ENCODE data around the gene UPF3A.

The UPF3A gene

DNA sequence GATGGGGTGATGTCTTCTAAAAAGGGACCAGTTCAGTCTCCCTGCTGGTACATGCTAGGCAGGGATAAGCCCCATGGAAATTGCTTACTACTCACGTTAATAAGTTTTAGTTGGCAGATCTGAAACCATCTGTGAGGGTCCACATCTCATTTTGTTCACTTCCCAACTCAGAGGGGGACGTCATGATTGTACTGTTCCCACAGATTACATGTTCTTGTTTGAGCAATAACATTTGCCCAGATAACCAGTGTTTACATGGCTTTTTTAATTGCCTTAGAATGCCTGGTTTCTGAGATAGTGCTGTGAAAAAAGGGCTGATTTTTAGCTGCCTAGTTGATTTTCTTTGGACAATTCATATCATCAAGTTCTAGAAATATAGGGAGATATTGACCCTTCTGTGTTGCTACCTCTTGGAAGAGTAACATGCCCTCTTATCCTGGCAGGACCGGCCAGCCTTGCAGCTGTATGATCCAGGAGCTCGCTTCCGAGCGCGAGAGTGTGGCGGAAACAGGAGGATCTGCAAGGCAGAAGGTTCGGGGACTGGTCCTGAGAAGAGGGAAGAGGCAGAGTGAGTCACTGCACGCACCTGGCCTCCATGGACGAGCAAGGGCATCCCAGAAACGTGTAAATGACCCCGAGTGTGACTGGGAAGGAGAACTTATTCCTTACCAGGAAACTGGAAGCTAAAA lies 23.1 kb downstream of the UPF3A start:
- peaks cover 7 to 35% of the 10 kb centered on the region in 2 experiments; a peak in 2 of 3 replicates for H3K36me3 ChIP-seq (ENCODE audit: control insufficient read depth in 2 of 2, insufficient read depth in 1 of 2, low read length in 2 of 2)
- no peaks in the 10 kb centered on the region for H3K4me1 ChIP-seq (ENCODE audit: control insufficient read depth, insufficient read depth, low read length)
- H3K9me3 ChIP-seq (ENCODE audit: control insufficient read depth, insufficient read depth, low read depth, low read length): no peaks in the 10 kb centered on the region
- ChIA-PET POLR2A (no interaction called here), CTCF (no interaction called here)
- no peak overlapping the region for H3K27ac ChIP-seq (ENCODE audit: extremely low read depth, low read depth, low read length)
- no peak overlapping the region for H3K4me3 ChIP-seq (ENCODE audit: low read depth, low read length)
- TF ChIP-seq ZNF19 (tag by site-specific recombination; IDR thresholded peaks at IDR 0.05; ENCODE audit: low read depth): no peak
- TF ChIP-seq KLF8 (tag by site-specific recombination; IDR thresholded peaks at IDR 0.05): no peak

- TF ChIP-seq ZNF426 (tag by site-specific recombination; IDR thresholded peaks at IDR 0.05) (no peak), ZNF121 (tag by site-specific recombination; IDR thresholded peaks at IDR 0.05) (peak; percentile 88)
- CTCF ChIA-PET: no interaction called here
These were observed 27.7 kb downstream of the UPF3A start for GRCh38 chr13:114309086-114309485.

DNA sequence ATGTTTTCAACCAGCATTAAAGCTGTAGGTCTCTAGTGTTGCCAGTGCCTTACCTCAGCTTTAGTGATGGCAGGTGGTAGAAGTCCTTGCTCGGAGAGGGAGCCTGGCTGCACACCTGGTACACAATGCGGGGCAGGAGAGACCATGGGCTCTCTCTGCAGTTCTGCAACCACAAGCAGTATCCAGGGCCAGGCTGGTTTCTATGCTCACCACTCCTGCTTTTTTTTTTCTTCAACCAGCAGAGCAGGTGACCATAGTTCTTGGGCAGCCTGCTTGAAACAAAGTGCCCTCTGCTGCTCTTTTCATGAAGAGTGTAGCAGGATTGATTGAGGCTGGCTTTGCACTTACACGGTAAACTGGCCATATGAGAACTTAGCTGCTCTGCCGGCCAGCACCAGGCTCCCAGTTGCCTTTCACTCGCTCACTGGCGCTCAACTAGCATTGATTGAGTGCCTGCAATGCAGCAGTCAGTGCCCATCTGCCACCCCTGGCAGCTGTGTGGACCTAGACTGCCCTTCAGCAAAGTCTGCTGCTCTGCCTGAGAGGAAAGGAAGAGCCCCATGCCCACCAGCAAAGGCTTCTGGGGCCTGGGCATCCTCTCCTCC lies 28.5 kb downstream of the UPF3A start:
- H3K27ac ChIP-seq (ENCODE audit: extremely low read depth, low read depth, low read length): no peak overlapping the region
- ChIA-PET POLR2A (interaction anchor here (0.7 kb wide), 1 partner anchor 288 kb away, joined by 3 read pairs; no protein-coding TSS in a partner anchor), CTCF (no interaction called here)

More at GRCh38 chr13:114309086-114309485, 27.7 kb downstream of the UPF3A start:
- Histone ChIP-seq H3K9me3 (ENCODE audit: control insufficient read depth, insufficient read depth, low read depth, low read length) (no peaks in the 10 kb centered on the region), H3K36me3 (ENCODE audit: control insufficient read depth in 2 of 2, insufficient read depth in 1 of 2, low read length in 2 of 2) (peaks cover 7 to 11% of the 10 kb centered on the region in 2 experiments; a peak in 2 of 3 replicates), H3K27ac (ENCODE audit: extremely low read depth, low read depth, low read length) (no peak overlapping the region), H3K4me3 (ENCODE audit: low read depth, low read length) (no peak overlapping the region), H3K4me1 (ENCODE audit: control insufficient read depth, insufficient read depth, low read length) (no peaks in the 10 kb centered on the region)
- POLR2A ChIA-PET: interaction anchor here (0.7 kb wide), 1 partner anchor 287 kb away, joined by 3 read pairs; no protein-coding TSS in a partner anchor

GRCh38 chr13:114310956-114311355 lies 29.6 kb downstream of the UPF3A start:
- CTCF ChIA-PET: interaction anchor here (0.6 kb wide), 1 partner anchor 29 kb away, joined by 3 read pairs; the partner anchor contains the start of gene UPF3A
- H3K27ac ChIP-seq (ENCODE audit: extremely low read depth, low read depth, low read length): no peak overlapping the region
- no peak for TF ChIP-seq ZNF513 (tag by site-specific recombination; IDR thresholded peaks at IDR 0.05)
- no peak for TF ChIP-seq IKZF3 (tag by site-specific recombination; IDR thresholded peaks at IDR 0.05)
- no peak for TF ChIP-seq ZNF623 (tag by site-specific recombination; IDR thresholded peaks at IDR 0.05)
- TF ChIP-seq, protein P1, sequence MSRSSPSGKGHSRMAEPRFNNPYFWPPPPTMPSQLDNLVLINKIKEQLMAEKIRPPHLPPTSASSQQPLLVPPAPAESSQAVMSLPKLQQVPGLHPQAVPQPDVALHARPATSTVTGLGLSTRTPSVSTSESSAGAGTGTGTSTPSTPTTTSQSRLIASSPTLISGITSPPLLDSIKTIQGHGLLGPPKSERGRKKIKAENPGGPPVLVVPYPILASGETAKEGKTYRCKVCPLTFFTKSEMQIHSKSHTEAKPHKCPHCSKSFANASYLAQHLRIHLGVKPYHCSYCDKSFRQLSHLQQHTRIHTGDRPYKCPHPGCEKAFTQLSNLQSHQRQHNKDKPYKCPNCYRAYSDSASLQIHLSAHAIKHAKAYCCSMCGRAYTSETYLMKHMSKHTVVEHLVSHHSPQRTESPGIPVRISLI (tag by site-specific recombination; IDR thresholded peaks at IDR 0.05): no peak
- TF ChIP-seq ZNF302 (tag by site-specific recombination; IDR thresholded peaks at IDR 0.05; ENCODE audit: low read depth): no peak
- TF ChIP-seq, protein P2, sequence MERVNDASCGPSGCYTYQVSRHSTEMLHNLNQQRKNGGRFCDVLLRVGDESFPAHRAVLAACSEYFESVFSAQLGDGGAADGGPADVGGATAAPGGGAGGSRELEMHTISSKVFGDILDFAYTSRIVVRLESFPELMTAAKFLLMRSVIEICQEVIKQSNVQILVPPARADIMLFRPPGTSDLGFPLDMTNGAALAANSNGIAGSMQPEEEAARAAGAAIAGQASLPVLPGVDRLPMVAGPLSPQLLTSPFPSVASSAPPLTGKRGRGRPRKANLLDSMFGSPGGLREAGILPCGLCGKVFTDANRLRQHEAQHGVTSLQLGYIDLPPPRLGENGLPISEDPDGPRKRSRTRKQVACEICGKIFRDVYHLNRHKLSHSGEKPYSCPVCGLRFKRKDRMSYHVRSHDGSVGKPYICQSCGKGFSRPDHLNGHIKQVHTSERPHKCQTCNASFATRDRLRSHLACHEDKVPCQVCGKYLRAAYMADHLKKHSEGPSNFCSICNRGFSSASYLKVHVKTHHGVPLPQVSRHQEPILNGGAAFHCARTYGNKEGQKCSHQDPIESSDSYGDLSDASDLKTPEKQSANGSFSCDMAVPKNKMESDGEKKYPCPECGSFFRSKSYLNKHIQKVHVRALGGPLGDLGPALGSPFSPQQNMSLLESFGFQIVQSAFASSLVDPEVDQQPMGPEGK (tag by site-specific recombination; IDR thresholded peaks at IDR 0.05): no peak
- TF ChIP-seq ZNF324 (tag by site-specific recombination; IDR thresholded peaks at IDR 0.05): no peak
- TF ChIP-seq ZNF398 (tag by site-specific recombination; IDR thresholded peaks at IDR 0.05): no peak

More for the DNA sequence above, 28.5 kb downstream of the UPF3A start:
- Histone ChIP-seq H3K4me3 (ENCODE audit: low read depth, low read length) (no peak overlapping the region), H3K36me3 (ENCODE audit: control insufficient read depth in 2 of 2, insufficient read depth in 1 of 2, low read length in 2 of 2) (peaks cover 5 to 7% of the 10 kb centered on the region in 2 experiments; a peak in 2 of 3 replicates), H3K9me3 (ENCODE audit: control insufficient read depth, insufficient read depth, low read depth, low read length) (no peaks in the 10 kb centered on the region), H3K4me1 (ENCODE audit: control insufficient read depth, insufficient read depth, low read length) (no peaks in the 10 kb centered on the region)
- TF ChIP-seq ZBTB17 (tag by site-specific recombination; IDR thresholded peaks at IDR 0.05) (peak; percentile 43), KLF10 (tag by site-specific recombination; IDR thresholded peaks at IDR 0.05) (no peak), KLF8 (tag by site-specific recombination; IDR thresholded peaks at IDR 0.05) (no peak), ZSCAN16 (tag by site-specific recombination; IDR thresholded peaks at IDR 0.05) (no peak), BCL6B (tag by site-specific recombination; IDR thresholded peaks at IDR 0.05) (no peak), ZNF521 (tag by site-specific recombination; IDR thresholded peaks at IDR 0.05) (no peak), ZNF791 (tag by site-specific recombination; IDR thresholded peaks at IDR 0.05) (no peak), ZNF23 (tag by site-specific recombination; IDR thresholded peaks at IDR 0.05; ENCODE audit: borderline replicate concordance) (no peak)

More at GRCh38 chr13:114310956-114311355, 29.6 kb downstream of the UPF3A start:
- POLR2A ChIA-PET: interaction anchor here (1.2 kb wide), 1 partner anchor 26 kb away, joined by 4 read pairs; no protein-coding TSS in a partner anchor
- H3K4me1 ChIP-seq (ENCODE audit: control insufficient read depth, insufficient read depth, low read length): no peaks in the 10 kb centered on the region
- H3K9me3 ChIP-seq (ENCODE audit: control insufficient read depth, insufficient read depth, low read depth, low read length): no peaks in the 10 kb centered on the region
- H3K36me3 ChIP-seq (ENCODE audit: control insufficient read depth in 2 of 2, insufficient read depth in 1 of 2, low read length in 2 of 2): peaks cover 5 to 7% of the 10 kb centered on the region in 2 experiments; a peak in 2 of 3 replicates
- H3K4me3 ChIP-seq (ENCODE audit: low read depth, low read length): no peak overlapping the region
